MM.1S (cell line): ENCODE data around the gene CDKN3.

Source experiments
- DNase-seq: peaks from one replicate; pipeline ENCODE4 v3.0.0-alpha.2; 2015
- H2AFZ ChIP-seq: fragments of 300-600 bp; sonication (generic); 2 replicates; pipeline ENCODE4 v1.6.0; 2016; ENCODE audit warnings: antibody characterized with exemption, low read length
- H3F3A ChIP-seq: fragments of 300-600 bp; sonication (generic); 2 replicates; pipeline ENCODE4 v1.6.1; 2016; ENCODE audit warnings: mild to moderate bottlenecking, antibody characterized with exemption, low read length, moderate library complexity, mixed read lengths; ENCODE audit not compliant: insufficient read depth
- H3K27ac ChIP-seq: fragments of 300-600 bp; sonication (generic); 2 replicates; pipeline ENCODE4 v1.5.1; 2016; ENCODE audit warnings: mild to moderate bottlenecking, low read length
- H3K27me3 ChIP-seq: fragments of 300-600 bp; sonication (generic); replicated peaks from 2 replicates; pipeline ENCODE4 v1.6.0; 2016; ENCODE audit warnings: low read length; ENCODE audit not compliant: insufficient read depth
- H3K36me3 ChIP-seq: fragments of 300-600 bp; sonication (generic); replicated peaks from 2 replicates; pipeline ENCODE4 v1.6.1; 2016; ENCODE audit warnings: mild to moderate bottlenecking, low read length, mixed read lengths; ENCODE audit not compliant: insufficient read depth
- H3K4me1 ChIP-seq: fragments of 300-600 bp; sonication (generic); 2 replicates; pipeline ENCODE4 v1.6.1; 2016; ENCODE audit warnings: low read length, mixed read lengths
- H3K4me2 ChIP-seq: fragments of 300-600 bp; sonication (generic); 2 replicates; pipeline ENCODE4 v1.6.0; 2016; ENCODE audit warnings: low read depth, low read length
- H3K4me3 ChIP-seq: fragments of 300-600 bp; sonication (generic); 2 replicates; pipeline ENCODE4 v1.5.1; 2016; ENCODE audit warnings: low read length, mixed read lengths
- H3K79me2 ChIP-seq: fragments of 300-600 bp; sonication (generic); 2 replicates; pipeline ENCODE4 v1.6.1; 2016; ENCODE audit warnings: mixed run types, low read length, mixed read lengths
- H3K9ac ChIP-seq: fragments of 300-600 bp; sonication (generic); 2 replicates; pipeline ENCODE4 v1.6.1; 2016; ENCODE audit warnings: low read length, mixed read lengths
- H3K9me2 ChIP-seq: fragments of 300-600 bp; sonication (generic); replicated peaks from 2 replicates; pipeline ENCODE4 v1.6.1; 2016; ENCODE audit warnings: mild to moderate bottlenecking, low read length, mixed read lengths; ENCODE audit not compliant: insufficient read depth
- H3K9me3 ChIP-seq: fragments of 300-600 bp; sonication (generic); replicated peaks from 2 replicates; pipeline ENCODE4 v1.6.1; 2016; ENCODE audit warnings: mild to moderate bottlenecking, low read length, mixed read lengths; ENCODE audit not compliant: insufficient read depth
- H4K20me1 ChIP-seq: fragments of 300-600 bp; sonication (generic); 2 replicates; pipeline ENCODE4 v1.6.1; 2016; ENCODE audit warnings: mild to moderate bottlenecking, low read length, moderate library complexity, mixed read lengths; ENCODE audit not compliant: insufficient read depth
- CTCF ChIP-seq: fragments of 300-600 bp; sonication (generic); IDR thresholded peaks from 2 replicates; pipeline ENCODE4 v1.5.1; 2016; ENCODE audit warnings: antibody characterized with exemption, low read length, mixed read lengths
- EZH2 ChIP-seq: fragments of 300-600 bp; sonication (generic); optimal IDR thresholded peaks from 2 replicates; pipeline ENCODE3; 2017; ENCODE audit warnings: low read depth, mild to moderate bottlenecking, antibody characterized with exemption, low read length, mixed read lengths
- EZH2phosphoT487 ChIP-seq: fragments of 300-600 bp; sonication (generic); IDR thresholded peaks from 2 replicates; pipeline ENCODE4 v1.6.1; 2018; ENCODE audit warnings: antibody characterized with exemption, low read length

CDKN3 gene

GRCh38 chr14:54354968-54355641 is 41.7 kb upstream of the CDKN3 start:
- H3K27me3 ChIP-seq, result no peaks in the 10 kb centered on the region
- H3K4me2 ChIP-seq, result no peak overlapping the region
- no peak overlapping the region for H2AFZ ChIP-seq
- no peaks in the 10 kb centered on the region for H4K20me1 ChIP-seq
- no peak overlapping the region for H3K9ac ChIP-seq
- no peak overlapping the region for H3K4me3 ChIP-seq
- H3F3A ChIP-seq, result no peaks in the 10 kb centered on the region
- no peaks in the 10 kb centered on the region for H3K9me2 ChIP-seq
- H3K4me1 ChIP-seq, result no peaks in the 10 kb centered on the region
- TF ChIP-seq CTCF (no peak), EZH2 (no peak), EZH2phosphoT487 (no peak)
- no peaks in the 10 kb centered on the region for H3K9me3 ChIP-seq
- H3K79me2 ChIP-seq, result no peaks in the 10 kb centered on the region
- no peak for DNase-seq
- no peaks in the 10 kb centered on the region for H3K36me3 ChIP-seq
- H3K27ac ChIP-seq, result no peak overlapping the region

DNA sequence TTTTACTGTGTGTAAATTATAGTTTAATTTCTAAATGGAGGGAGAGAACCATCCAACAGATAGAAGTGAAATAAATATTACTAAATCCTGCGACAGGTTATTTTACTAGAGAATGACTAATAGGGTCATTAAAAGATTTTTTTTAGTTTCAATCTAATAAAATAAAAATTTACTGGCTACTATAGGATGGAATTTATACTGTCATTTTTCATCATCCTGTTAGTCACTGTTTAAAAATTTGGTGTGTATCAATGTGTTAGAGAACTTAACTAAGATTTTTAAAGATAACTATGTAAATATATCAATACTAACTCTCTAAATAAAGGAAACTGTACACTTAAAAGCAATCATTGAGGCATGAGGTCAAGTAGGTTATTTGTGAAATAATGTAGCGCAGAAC is 41.1 kb upstream of the CDKN3 start:
- Histone ChIP-seq H3K9me3 (no peaks in the 10 kb centered on the region), H4K20me1 (no peaks in the 10 kb centered on the region), H3K27ac (no peak overlapping the region), H3K36me3 (no peaks in the 10 kb centered on the region), H3K4me3 (no peak overlapping the region), H3K79me2 (no peaks in the 10 kb centered on the region), H3K27me3 (no peaks in the 10 kb centered on the region), H3K4me1 (no peaks in the 10 kb centered on the region), H3K9me2 (no peaks in the 10 kb centered on the region), H3K4me2 (no peak overlapping the region), H2AFZ (no peak overlapping the region), H3F3A (no peaks in the 10 kb centered on the region), H3K9ac (no peak overlapping the region)
- no peak for DNase-seq
- TF ChIP-seq EZH2, result no peak
- TF ChIP-seq EZH2phosphoT487, result no peak
- no peak for TF ChIP-seq CTCF

DNA sequence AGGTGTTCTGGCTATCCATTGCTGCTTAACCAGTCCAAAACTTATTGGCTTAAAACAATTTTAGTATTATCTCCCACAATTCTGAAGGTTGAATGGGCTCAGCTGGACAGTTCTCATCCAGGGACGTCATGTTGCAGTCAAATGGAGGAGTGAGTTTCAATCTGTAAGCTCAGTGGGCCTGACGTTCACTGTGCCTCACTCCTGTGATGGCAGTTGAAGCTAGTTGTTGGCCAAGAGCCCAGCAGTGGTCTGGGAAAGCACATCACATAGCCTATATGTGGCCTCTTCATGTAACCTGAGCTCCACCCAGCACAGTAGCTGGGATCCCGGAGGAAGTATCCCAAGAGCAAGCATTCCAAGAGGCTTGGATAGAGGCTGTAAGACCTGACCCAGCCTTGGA is 40.6 kb upstream of the CDKN3 start:
- H3K79me2 ChIP-seq, result no peaks in the 10 kb centered on the region
- no peaks in the 10 kb centered on the region for H3K36me3 ChIP-seq
- no peak overlapping the region for H3K27ac ChIP-seq
- no peaks in the 10 kb centered on the region for H3F3A ChIP-seq
- H3K9ac ChIP-seq, result no peak overlapping the region
- no peaks in the 10 kb centered on the region for H3K9me2 ChIP-seq
- no peaks in the 10 kb centered on the region for H3K9me3 ChIP-seq
- H2AFZ ChIP-seq, result no peak overlapping the region
- H3K4me2 ChIP-seq, result no peak overlapping the region
- H3K27me3 ChIP-seq, result no peaks in the 10 kb centered on the region
- no peak overlapping the region for H3K4me3 ChIP-seq
- no peak for TF ChIP-seq EZH2phosphoT487
- TF ChIP-seq EZH2, result no peak
- TF ChIP-seq CTCF, result no peak
- H4K20me1 ChIP-seq, result no peaks in the 10 kb centered on the region
- H3K4me1 ChIP-seq, result no peaks in the 10 kb centered on the region
- no peak for DNase-seq
